ENCODE results near the gene ZCCHC7. TPM values are rescaled to one million over a fixed set of nuclear protein-coding genes. Genes with fewer than 3 reads are reported as not detected.

Gene ZCCHC7
- total and polyA plus RNA-seq, 9 of the 15 experiments (the other 6 are each of a cell fraction or from before 2014, with no cell fraction given): 34.1 to 68.9 (median 48.8) TPM

DNA sequence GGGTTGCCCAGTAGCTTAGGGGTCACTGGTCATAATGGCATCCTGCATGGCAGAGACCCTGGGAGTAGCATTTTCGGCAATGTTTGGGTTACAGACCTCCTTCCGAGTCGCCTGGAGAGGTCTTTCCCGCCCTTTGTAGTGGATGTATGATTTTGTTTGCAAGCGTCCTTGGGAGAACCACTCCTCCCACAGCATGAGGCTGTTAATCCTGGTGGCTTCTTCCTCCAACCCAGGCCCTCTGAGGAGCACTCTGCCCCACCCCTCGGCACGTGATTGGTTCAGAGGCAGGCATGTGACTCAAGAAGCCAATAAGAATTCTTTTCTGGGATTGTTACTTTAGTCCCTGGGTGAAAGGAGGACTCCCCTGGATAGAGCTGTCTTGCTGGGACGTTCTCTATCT, 271.9 kb downstream of the ZCCHC7 start (continued):
- TF ChIP-seq ZBTB17 (CRISPR knock-in tag; IDR thresholded peaks at IDR 0.05): no peak
- TF ChIP-seq ZZZ3 (IDR thresholded peaks at IDR 0.05): no peak
- TF ChIP-seq RAD51 (IDR thresholded peaks at IDR 0.05; ENCODE audit: borderline replicate concordance, low read depth): peak; percentile 91
- no peak for TF ChIP-seq BCL6 (CRISPR knock-in tag; IDR thresholded peaks at IDR 0.05)
- no peak for TF ChIP-seq KDM1A (IDR thresholded peaks at IDR 0.05)
- TF ChIP-seq, protein P1, sequence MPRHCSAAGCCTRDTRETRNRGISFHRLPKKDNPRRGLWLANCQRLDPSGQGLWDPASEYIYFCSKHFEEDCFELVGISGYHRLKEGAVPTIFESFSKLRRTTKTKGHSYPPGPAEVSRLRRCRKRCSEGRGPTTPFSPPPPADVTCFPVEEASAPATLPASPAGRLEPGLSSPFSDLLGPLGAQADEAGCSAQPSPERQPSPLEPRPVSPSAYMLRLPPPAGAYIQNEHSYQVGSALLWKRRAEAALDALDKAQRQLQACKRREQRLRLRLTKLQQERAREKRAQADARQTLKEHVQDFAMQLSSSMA (CRISPR knock-in tag; IDR thresholded peaks at IDR 0.05): no peak
- TF ChIP-seq EGR1 (conservative IDR thresholded peaks at IDR 0.05): no peak
- no peak for TF ChIP-seq MCM2 (IDR thresholded peaks at IDR 0.05; ENCODE audit: low read depth)
- TF ChIP-seq MTF1 (CRISPR knock-in tag; IDR thresholded peaks at IDR 0.05; ENCODE audit: borderline replicate concordance): no peak
- no peak for TF ChIP-seq JUND (IDR thresholded peaks at IDR 0.05; ENCODE audit: borderline replicate concordance, low read depth, low read length)
- no peak for TF ChIP-seq JUND (tag; IDR thresholded peaks at IDR 0.05; ENCODE audit: borderline replicate concordance, low read depth, low read length)
- TF ChIP-seq HDAC8 (tag; IDR thresholded peaks at IDR 0.05): no peak
- TF ChIP-seq PYGO2 (tag; IDR thresholded peaks at IDR 0.05): no peak
- peak; percentile 94 for TF ChIP-seq NFYB (IDR thresholded peaks at IDR 0.05; ENCODE audit: extremely low read depth, insufficient read length)
- TF ChIP-seq CREB1 (IDR thresholded peaks at IDR 0.05): no peak
- TF ChIP-seq CREB1 (CRISPR knock-in tag; IDR thresholded peaks at IDR 0.05): no peak
- no peak for TF ChIP-seq ZNF830 (CRISPR knock-in tag; IDR thresholded peaks at IDR 0.05)
- no peak for TF ChIP-seq RBM14 (IDR thresholded peaks at IDR 0.05; ENCODE audit: borderline replicate concordance, insufficient read depth, low read depth, low read length)
- TF ChIP-seq, protein P2, sequence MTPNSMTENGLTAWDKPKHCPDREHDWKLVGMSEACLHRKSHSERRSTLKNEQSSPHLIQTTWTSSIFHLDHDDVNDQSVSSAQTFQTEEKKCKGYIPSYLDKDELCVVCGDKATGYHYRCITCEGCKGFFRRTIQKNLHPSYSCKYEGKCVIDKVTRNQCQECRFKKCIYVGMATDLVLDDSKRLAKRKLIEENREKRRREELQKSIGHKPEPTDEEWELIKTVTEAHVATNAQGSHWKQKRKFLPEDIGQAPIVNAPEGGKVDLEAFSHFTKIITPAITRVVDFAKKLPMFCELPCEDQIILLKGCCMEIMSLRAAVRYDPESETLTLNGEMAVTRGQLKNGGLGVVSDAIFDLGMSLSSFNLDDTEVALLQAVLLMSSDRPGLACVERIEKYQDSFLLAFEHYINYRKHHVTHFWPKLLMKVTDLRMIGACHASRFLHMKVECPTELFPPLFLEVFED (CRISPR knock-in tag; conservative IDR thresholded peaks at IDR 0.05): no peak
- TF ChIP-seq NFXL1 (CRISPR knock-in tag; IDR thresholded peaks at IDR 0.05): no peak
- TF ChIP-seq NFRKB (IDR thresholded peaks at IDR 0.05; ENCODE audit: low read depth): no peak
- no peak for TF ChIP-seq TSHZ1 (CRISPR knock-in tag; IDR thresholded peaks at IDR 0.05)
- TF ChIP-seq CBFA2T2 (conservative IDR thresholded peaks at IDR 0.05): 0 out of 2 replicates have a peak, but pooled peaks have one; percentile 29
- TF ChIP-seq SMAD4 (CRISPR knock-in tag; conservative IDR thresholded peaks at IDR 0.05): no peak
- TF ChIP-seq GATAD2B (IDR thresholded peaks at IDR 0.05; ENCODE audit: borderline replicate concordance): no peak
- TF ChIP-seq GTF2E2 (tag; IDR thresholded peaks at IDR 0.05): no peak
